Type B pancreatic cell (in vitro differentiated cells): ENCODE measurements around the gene PHRF1. TPM values are rescaled to one million over a fixed set of nuclear protein-coding genes. Genes with fewer than 3 reads are reported as not detected.
A peak's percentile ranks its signal among the peaks of the same experiment; 100 is the strongest.

ENCODE experiments used
- DNase-seq: peaks from one replicate; pipeline ENCODE4 v3.0.0; 2021; ENCODE audit warnings: mixed read lengths; ENCODE audit not compliant: unreplicated experiment; ENCODE audit errors: extremely low spot score
- H3K27ac Mint-ChIP-seq: 2 replicates; pipeline ENCODE4 v1.8.0; 2021; ENCODE audit warnings: mild to moderate bottlenecking, mixed read lengths
- H3K27me3 Mint-ChIP-seq: 2 replicates; pipeline ENCODE4 v1.8.0; 2021; ENCODE audit warnings: mixed read lengths
- H3K36me3 Mint-ChIP-seq: 2 replicates; pipeline ENCODE4 v1.8.0; 2021; ENCODE audit warnings: mixed read lengths
- H3K4me1 Mint-ChIP-seq: one replicate; pipeline ENCODE4 v1.8.0; 2021; ENCODE audit warnings: mixed read lengths; ENCODE audit not compliant: unreplicated experiment
- H3K4me3 Mint-ChIP-seq: 2 replicates; pipeline ENCODE4 v1.8.0; 2021; ENCODE audit warnings: mild to moderate bottlenecking, mixed read lengths
- H3K9me3 Mint-ChIP-seq: 2 replicates; pipeline ENCODE4 v1.8.0; 2021; ENCODE audit warnings: mixed read lengths
- CTCF ChIP-seq: fragments of 200-600 bp; sonication (generic); conservative IDR thresholded peaks from 2 replicates; pipeline ENCODE4 v1.5.0; 2021; ENCODE audit warnings: antibody characterized with exemption, mild to moderate bottlenecking
- total RNA-seq: library from RNA; stranded (reverse); gene quantifications from 2 replicates; pipeline ENCODE4 v1.2.1, GENCODE V29; 2021; ENCODE audit warnings: low replicate concordance

The PHRF1 gene
- total RNA-seq, 1 donor from 2014 or later: 38.7 TPM

GRCh38 chr11:558503-558902, 17.8 kb upstream of the PHRF1 start:
- no peak overlapping the region for H3K27ac Mint-ChIP-seq
- DNase-seq: no peak
- H3K4me3 Mint-ChIP-seq: no peak overlapping the region
- no peak for TF ChIP-seq CTCF
- no peaks in the 10 kb centered on the region for H3K36me3 Mint-ChIP-seq
- H3K4me1 Mint-ChIP-seq: peaks cover 5% of the 10 kb centered on the region
- peaks cover 18% of the 10 kb centered on the region for H3K27me3 Mint-ChIP-seq
- H3K9me3 Mint-ChIP-seq: no peaks in the 10 kb centered on the region

- TF ChIP-seq CTCF: no peak
- Mint-ChIP-seq H3K27me3 (peaks cover 18% of the 10 kb centered on the region), H3K4me1 (peaks cover 5% of the 10 kb centered on the region), H3K9me3 (no peaks in the 10 kb centered on the region), H3K27ac (no peak overlapping the region), H3K36me3 (no peaks in the 10 kb centered on the region), H3K4me3 (no peak overlapping the region)
- DNase-seq: no peak
Observed at GRCh38 chr11:559020-559620, 17.1 kb upstream of the PHRF1 start.

- no peak for DNase-seq
- Mint-ChIP-seq H3K27ac (peak overlapping the region; percentile 77), H3K27me3 (peaks cover 18% of the 10 kb centered on the region)
Observed at GRCh38 chr11:559712-560304, 16.5 kb upstream of the PHRF1 start.

GRCh38 chr11:560305-561147, 15.7 kb upstream of the PHRF1 start, which contains the start of the genes LMNTD2 and RASSF7:
Gene LMNTD2, minus strand, starts transcription at chr11:560738. Its CDS starts 22 bp downstream, at chr11:560716.
Gene RASSF7, plus strand, starts transcription at chr11:560970. Its CDS starts 799 bp downstream, at chr11:561769.
- no peaks in the 10 kb centered on the region for H3K36me3 Mint-ChIP-seq
- H3K9me3 Mint-ChIP-seq: no peaks in the 10 kb centered on the region
- peak within 1 kb of the TSS; percentile 94 for H3K27ac Mint-ChIP-seq
- DNase-seq: peak; percentile 96
- H3K4me1 Mint-ChIP-seq: peaks cover 5% of the 10 kb centered on the region
- peaks cover 18% of the 10 kb centered on the region for H3K27me3 Mint-ChIP-seq
- H3K4me3 Mint-ChIP-seq: peak within 1 kb of the TSS; percentile 93
- TF ChIP-seq CTCF: no peak

More at GRCh38 chr11:559712-560304, 16.5 kb upstream of the PHRF1 start:
- no peaks in the 10 kb centered on the region for H3K36me3 Mint-ChIP-seq
- peak overlapping the region; percentile 83 for H3K4me3 Mint-ChIP-seq
- no peak for TF ChIP-seq CTCF
- peaks cover 5% of the 10 kb centered on the region for H3K4me1 Mint-ChIP-seq
- no peaks in the 10 kb centered on the region for H3K9me3 Mint-ChIP-seq

- no peak for TF ChIP-seq CTCF
- Mint-ChIP-seq H3K36me3 (no peaks in the 10 kb centered on the region), H3K9me3 (no peaks in the 10 kb centered on the region), H3K4me3 (peak overlapping the region; percentile 93), H3K4me1 (peaks cover 5% of the 10 kb centered on the region), H3K27me3 (peaks cover 16% of the 10 kb centered on the region), H3K27ac (peak overlapping the region; percentile 94)
- no peak for DNase-seq
Observed at GRCh38 chr11:561148-562003, 14.9 kb upstream of the PHRF1 start.
